GM18858 (cell line): ENCODE data around the gene TCF4.

Source experiments
- ATAC-seq: cut with Tn5 transposase; IDR thresholded peaks from one replicate; pipeline ENCODE4 v1.9.1; 2021; ENCODE audit not compliant: unreplicated experiment

Gene TCF4

DNA sequence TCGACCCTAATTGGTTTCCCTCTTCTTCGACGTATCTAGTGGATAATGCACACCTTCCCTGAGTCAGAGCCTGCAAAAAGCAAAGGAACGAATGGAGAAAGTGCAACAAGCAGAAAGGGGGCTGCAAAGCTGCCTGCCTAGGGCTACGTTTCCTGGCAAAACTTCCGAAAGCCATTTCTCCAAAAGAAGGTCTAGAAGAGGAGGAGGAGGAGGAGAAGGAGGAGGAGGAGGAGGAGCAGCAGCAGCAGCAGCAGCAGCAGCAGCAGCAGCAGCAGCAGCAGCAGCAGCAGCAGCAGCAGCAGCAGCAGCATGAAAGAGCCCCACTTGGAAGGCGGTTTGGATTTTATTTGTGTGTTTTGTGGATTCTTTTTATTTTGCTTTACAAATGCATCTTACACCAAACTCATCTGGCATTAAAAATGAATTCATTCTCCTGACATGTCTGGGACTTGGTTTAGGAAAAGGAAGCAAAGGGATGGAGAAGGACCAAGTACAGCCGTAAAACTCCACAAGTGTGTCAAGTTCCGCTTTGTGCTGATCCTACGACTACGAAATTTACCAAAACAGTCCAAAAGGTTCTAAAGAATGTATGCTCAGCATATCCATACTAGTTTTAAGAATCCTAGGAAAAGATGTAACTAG lies 2.0 kb downstream of the TCF4 start:
- ATAC-seq, result no peak

DNA sequence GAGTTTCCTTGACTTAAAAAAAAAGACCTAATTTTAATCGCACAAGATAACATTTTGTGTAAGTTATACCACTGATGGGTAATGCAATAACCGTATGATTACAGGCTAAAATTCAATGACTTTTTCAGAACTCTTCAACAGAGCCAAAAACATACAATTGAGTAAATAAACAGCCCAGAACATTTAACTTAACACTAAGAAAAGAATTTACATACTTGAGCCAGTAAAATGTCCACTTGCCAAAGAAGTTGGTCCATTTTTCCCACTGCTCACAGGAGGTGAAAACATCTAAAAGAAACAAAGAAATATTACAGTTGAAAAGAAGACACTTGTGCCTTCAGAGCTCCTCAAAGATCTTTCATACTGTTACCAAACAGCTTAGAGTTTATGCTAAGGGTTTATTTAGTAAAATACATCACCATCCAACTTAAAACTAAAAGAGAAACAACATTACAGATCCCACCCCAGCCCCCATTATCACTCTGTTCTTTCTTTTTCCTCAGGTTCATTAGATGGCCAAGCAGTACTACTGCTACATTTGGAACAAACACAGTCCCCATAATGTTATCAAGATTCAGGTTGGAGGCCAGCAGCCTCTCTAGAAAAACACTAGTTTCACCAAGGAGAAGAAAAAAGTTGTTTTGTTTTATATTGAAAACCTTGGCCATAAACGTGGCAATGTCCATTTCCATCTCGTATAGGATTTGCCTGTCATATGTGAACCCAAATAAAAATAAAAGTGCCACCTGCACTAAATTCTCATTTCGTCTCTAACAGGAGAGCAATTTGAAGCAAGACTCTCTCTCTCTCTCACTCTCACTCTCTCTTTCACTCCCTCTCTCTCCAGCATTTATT lies 2.7 kb downstream of the TCF4 start:
- no peak for ATAC-seq

DNA sequence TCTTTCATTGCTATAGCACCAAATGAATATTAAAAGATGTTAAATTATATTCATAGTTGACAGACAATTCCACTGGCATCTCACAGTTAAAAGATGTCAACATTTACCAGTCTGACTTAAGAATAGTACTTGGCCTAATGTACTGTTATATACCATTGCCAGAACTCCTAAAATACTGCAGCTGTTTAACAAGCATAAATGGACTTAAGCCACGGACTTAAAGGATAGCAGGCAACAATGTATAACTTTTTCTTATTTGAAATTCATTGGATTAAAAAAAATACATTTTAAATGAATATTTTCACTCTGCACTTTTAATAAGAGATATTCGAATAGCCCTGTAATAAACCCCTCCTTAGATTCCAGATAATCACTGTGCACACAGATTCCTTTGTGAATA lies 3.8 kb downstream of the TCF4 start:
- ATAC-seq, result no peak

DNA sequence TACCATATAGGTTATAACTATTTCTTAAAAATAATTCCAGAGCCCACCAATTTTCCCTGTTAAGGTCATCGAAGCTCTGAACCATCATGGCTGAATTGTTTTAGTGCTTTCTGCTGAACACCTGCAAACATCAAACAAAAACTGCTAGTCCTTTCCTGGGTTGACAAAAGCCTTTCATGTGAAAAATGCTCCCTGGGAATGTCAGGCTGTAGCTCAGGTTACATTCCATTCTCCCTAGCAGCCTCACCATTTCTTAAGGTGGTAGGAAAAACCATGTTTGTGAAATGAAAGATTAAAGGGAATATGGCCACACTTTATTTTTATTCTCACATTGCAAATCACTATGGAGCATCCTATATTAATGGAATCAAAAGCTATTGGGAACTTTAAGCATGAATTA lies 5.7 kb downstream of the TCF4 start:
- ATAC-seq, result no peak

DNA sequence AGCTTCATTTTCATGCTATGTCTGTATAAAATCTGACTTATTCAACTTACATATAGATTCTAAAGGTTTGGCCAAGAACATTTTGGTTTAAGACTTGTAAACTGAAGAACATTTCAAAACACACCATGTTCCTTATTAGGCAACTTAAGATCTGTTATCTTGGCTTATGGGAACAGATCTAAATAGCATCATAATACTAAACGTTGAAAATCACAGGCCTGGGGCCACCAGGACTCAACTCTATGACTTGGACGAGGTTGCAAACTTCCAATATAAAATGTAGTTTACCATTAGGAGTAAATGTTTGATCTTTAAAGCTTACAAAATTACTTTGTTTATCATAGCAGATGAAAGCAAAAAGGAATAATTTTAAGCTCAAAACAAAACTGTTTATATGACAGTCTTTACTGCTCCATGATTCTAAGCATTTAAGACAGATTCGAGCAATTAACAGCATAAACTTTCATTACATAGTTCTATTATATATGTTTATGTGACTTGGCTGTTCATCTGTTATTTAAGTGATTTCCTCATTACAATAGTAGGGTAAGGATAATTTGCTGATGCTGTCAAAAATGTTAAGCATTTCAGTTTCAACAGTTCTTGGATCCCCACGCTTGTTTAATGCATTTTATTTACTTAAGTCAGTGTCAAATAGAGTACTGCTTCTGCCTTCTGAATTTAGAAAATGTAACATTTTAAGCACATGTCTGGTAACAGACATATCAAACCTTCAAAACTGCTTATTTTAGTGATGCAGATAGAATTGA lies 8.3 kb downstream of the TCF4 start:
- no peak for ATAC-seq

DNA sequence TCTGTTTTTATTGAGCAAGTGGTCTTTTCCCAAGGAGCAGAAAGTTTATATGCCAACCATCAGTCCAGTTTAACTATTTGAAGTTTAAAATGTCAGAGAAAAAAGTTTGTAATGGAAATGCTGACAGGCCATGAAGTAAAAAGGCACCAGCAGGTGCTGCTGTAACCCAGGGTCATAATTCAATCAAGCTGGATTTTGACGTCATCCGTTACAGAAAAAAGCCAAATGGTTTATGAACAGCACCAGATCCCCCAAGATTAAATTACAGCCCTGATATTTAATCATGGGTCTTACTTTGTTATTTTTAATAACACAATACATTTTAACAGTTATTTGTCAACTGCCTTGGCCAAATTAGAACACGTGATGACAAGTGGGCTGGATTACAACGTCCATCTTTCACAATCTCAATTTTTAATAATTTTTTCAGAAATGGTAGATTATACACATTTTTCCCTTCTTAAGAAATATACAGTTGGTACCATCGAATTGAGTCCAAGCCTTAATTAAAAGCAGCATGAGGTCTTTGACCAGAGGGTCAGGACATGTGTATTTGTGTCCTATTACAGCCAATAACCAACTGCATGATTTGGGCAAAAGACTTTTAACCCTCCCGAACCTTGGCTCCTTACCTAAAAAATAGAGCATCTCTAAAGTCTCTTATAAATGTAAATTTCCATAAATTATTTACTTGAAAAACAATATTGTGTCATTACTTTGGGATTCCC lies 10.0 kb downstream of the TCF4 start:
- ATAC-seq, result no peak

DNA sequence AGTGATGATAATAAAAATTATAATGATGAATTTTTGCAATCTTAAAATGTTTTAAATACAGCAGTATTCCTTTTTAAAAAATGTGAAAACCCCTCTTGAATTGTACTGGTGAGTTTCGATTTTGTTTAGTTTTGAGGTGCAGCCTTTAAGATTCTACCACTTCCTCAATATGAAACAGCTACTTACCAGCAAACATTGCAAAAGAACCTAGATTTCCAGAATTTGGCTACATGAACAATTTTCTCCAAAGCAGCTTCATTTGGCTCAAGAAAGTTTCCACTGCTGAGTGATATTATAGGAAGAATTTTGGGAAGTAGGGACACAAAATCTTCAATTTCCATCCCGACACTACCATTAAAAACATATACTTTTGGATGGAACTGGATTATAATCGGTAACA lies 12.0 kb downstream of the TCF4 start:
- no peak for ATAC-seq

DNA sequence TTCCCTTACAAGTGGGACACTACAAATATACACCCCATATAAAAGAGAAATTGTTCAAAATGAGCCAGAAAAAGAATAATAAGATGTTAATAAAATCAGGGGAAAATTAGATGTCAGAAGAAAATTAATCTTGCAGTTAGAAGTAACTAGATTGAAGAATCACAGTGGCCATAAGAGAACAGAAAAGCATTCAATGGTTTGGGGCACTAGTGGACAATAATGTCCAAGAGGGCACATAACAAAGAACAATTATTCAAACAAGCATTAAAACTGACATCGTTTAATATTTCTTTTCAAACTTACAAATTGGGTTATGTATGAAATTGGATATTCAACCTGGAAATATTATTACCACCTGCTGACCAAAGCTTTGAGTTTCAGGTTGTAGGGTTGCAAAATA lies 12.9 kb downstream of the TCF4 start:
- no peak for ATAC-seq

DNA sequence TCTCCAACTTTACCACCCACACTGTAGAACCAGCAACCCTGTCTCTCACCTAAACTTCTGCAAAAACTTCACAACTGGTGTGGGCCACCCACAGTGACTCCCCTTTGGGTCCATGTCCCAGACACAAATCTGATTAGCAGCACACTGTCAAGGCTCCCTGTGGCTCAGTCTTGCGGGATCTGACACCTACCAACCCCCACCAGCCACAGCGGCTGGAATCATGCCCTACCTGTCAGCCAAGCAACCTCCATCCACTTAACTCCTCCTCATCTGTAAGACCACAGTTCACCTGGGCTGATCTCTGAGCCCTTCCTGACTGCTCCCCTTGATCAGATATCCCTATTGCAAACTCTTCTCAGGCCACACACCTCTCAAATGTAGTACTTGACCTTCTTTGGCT lies 14.6 kb downstream of the TCF4 start:
- no peak for ATAC-seq

DNA sequence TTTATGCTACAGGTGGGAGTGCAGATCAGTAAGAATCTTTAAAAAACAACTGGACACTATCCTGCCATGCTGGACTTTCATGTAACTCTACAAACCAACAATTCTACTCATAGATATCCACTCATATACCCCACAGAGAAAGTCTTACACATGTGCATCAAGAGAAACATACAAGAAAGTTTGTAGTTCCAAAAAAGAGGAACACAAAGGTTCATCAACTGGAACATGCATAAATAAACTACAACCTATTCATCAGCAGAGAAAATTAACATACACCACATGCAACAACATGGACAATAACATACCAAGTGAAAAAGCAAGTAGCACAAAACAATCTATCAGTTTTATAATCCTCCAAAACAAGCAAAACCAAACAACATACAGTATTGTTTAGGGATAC lies 17.0 kb downstream of the TCF4 start:
- no peak for ATAC-seq

DNA sequence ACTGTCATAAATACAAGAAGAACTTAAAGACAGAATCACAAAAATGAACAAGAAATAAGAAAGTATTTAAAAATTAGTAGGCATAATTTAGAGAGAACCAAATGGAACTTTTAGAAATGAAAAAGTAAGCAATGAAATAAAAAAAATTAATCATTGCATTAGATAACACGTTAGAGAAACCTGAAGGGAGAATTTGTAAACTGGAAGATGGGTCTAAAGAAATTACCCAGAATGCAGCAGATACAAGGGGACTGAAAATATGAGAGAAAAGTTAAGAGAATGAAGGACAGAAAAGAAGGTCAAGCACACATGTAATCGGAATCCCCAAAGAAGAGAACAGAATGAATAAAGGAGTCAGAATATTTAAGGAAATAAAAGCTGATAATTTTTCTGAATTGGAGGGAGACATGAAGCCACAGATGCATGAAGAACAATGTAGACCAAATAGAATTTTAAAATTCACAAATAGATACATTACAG lies 21.5 kb downstream of the TCF4 start:
- ATAC-seq, result no peak

DNA sequence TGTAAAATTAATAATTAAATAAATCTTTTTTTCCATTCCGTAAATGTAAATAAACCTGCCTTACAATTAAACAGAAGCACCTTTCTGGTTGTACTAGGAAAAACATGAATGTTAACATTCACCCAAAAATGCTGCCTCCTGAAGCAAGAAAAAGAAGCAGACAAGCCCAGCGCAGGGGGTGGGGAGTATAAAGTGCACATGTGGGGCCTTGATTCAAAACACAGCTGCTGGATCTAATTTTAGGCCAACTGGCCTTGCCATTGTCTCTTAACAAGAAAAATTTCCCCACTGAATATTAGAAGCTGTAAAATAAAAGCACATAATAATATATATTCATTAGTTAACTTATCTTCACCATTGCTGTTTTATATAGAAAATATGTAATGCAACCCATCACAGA lies 28.3 kb downstream of the TCF4 start:
- ATAC-seq, result no peak

DNA sequence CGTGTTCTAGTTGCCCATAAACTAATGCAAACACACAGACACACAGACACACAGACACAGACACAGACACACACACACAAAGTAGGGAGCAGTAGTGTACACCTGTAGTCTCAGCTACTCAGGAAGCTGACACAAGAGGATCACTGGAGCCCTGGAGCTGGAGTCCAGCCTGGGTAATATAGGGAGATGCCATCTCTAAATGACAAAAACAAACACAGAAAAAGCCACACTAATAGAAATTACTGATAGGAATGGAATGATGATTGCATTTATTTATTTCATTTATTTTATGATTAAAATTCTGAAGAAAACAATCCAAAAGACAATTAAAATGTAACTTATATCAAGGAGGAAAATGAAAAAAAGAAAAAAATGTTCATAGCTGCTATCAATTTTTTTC lies 30.8 kb downstream of the TCF4 start:
- ATAC-seq, result no peak

DNA sequence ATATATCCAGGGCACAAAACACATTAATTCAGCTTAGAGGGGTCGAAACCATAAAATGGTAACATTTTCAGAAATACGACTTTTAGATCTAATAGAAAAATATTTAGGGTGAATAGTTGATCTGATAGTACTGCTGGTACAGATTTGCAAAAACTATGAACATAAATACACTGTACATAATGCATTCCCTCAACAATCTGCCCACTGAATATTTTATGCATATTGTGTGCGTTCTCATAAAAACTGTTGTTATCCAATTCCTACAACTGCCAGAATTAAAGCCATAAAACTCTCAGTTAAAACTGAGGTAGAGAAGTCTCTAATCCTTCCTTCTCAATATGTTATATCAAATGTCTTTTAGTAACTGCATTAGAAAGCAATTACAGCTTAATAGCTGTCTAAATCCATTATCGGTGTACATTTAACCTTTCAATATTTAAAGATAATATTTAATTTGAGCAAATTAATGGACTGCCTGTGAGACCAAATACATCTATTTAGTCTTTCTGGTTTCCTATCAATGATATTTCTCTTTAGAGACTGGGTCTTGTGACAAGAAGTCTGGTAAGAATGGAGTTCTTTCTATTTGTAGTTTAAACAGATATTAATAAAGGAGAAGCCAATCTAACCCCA lies 32.5 kb downstream of the TCF4 start:
- no peak for ATAC-seq

DNA sequence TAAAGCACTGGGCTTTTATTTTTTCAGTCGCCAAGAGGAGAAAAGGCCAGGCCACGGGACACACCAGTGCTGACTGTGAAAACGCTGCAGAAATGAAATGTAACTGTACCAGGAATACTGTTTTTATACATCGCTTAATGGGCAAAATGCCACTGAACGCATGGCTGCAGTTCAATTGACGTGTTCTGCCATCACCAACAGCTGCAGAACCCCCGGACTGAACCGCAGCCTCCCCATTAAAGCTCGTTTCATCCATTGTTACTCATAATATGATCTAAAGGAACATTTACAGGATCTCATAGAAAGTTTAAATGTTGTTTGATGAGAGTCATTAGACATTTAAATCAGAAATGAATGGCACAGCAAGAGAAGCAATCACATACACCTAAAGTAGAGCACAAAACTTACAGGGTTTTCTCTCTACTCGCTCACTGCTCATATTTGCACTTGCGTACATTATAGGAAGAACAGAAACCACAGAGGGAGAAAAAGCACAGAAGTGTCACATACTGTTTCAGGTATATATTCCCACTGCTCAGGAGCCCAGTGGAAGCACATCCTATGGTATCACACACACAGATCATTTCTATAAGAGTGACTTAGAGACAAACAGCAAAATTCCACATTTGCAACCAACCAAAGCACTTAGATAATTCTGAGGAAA lies 35.3 kb downstream of the TCF4 start:
- ATAC-seq, result no peak

DNA sequence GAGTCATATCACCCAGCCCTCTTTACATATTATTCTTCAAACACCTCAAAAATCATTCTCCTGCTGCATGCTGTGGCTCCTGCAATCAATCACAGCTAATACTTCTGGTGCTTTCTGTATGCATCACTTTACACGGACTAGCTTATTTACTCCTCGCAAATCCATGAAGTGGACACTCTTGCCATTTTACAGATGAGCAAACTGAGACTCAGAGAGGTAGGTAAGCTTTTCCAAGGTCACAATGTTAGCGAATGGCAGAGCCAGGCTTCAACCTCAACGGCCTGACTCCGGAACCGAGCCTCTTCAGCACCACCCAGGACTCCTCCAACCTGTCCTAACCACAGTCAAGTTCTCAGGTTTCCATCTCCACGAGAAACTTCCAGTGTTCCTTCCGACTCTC lies 36.8 kb downstream of the TCF4 start:
- ATAC-seq, result no peak

DNA sequence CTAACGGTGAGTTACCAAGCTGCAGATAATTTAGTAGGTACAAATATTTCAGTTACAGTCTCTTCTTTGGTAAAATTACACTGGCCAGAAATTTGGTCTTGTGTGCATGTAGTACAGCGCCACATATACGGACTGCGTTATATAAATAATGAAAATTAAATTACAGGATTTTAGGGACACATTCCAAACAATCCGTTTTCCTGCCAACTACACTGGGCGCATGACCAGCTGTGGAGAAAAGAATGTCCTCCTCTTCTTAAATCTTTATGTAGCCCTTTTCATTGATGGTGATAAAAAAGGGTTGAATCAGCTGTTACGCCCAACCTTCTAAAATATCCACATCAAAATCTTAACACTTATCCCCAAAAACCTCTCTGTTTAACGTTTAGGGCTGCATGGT lies 37.5 kb downstream of the TCF4 start:
- no peak for ATAC-seq

DNA sequence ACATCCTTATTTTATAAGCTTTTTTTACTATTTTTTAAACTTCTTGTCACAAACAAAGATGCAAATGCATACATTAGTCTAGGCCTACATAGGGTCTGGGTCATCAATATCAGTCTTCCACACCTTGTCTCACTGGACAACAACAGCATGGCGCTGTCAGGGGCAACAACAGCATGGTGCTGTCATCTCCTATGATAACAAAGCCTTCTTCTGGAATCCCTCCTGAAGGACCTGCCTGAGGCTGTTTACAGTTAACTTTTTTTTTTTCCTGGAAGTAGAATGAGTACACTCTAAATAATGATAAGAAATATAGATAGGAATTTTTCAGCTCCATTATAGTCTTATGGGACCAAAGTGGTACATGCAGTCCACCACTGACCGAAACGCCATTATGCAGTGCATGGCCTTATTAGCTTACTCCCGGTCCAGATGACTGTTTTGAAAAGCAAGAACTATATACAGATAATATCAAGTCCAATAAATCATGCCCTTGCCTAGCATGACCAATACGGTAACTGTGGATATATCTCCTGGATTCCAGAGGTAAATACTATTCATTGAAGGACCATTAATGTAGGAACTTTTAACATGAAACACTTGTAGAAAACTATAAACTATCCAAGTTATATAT lies 38.4 kb downstream of the TCF4 start:
- no peak for ATAC-seq

DNA sequence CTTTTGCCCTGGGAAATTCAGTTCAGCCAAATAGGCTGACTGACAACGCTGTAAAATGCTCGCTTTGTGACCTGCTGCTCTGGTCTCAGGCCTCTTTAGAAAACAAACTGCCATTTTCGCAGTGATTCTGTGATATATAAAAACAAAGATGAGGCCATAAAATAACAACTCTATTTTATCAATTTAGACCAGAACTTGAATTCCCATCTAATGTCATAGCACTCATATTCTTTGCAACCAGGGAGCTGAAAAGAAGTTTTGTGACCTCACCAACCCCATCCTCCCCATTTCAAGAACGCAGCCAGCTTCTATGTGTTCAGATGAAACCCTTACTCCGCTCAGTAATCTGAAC lies 40.3 kb downstream of the TCF4 start:
- no peak for ATAC-seq
